CD4-positive, alpha-beta T cell treated with Interleukin-1 beta for 1 hour (primary cell): ENCODE results near the gene GNAL.
"Not testable (repeated sequence)": the region's sequence is repeated elsewhere in the genome, so short reads cannot be mapped to it uniquely, and the experiment has no call there.

Source experiments
- DNase-seq, 2 donors: peaks; one replicate each; pipeline ENCODE4 v3.0.0-alpha.2; 2020 to 2022

The GNAL gene

GRCh38 chr18:11669948-11670275 lies 19.2 kb upstream of the GNAL start:
- DNase-seq = no peak

GRCh38 chr18:11671156-11671555 lies 17.9 kb upstream of the GNAL start:
- no peak for DNase-seq

- DNase-seq = no peak
Observed at GRCh38 chr18:11672198-11672597, 16.9 kb upstream of the GNAL start.

- no peak for DNase-seq
Observed at GRCh38 chr18:11672846-11673454, 16.1 kb upstream of the GNAL start.

GRCh38 chr18:11673560-11673959 lies 15.5 kb upstream of the GNAL start:
- DNase-seq = no peak

- no peak for DNase-seq
Observed at GRCh38 chr18:11674119-11674518, 14.9 kb upstream of the GNAL start.

- DNase-seq = no peak
Observed at GRCh38 chr18:11676386-11676785, 12.7 kb upstream of the GNAL start.

- no peak for DNase-seq
Observed at GRCh38 chr18:11676867-11677266, 12.2 kb upstream of the GNAL start.

GRCh38 chr18:11678211-11678610 lies 10.9 kb upstream of the GNAL start:
- no peak for DNase-seq

- DNase-seq = no peak
Observed at GRCh38 chr18:11689669-11690565, 853 bp downstream of the GNAL start.

- DNase-seq = not testable (repeated sequence)
Observed at GRCh38 chr18:11690660-11691059, 1.6 kb downstream of the GNAL start.

GRCh38 chr18:11695736-11696135 lies 6.7 kb downstream of the GNAL start:
- DNase-seq = no peak

- DNase-seq = no peak
Observed at GRCh38 chr18:11696451-11696850, 7.4 kb downstream of the GNAL start.

- no peak for DNase-seq
Observed at GRCh38 chr18:11700876-11701275, 11.8 kb downstream of the GNAL start.

- DNase-seq = no peak
Observed at GRCh38 chr18:11710578-11710977, 21.5 kb downstream of the GNAL start.

- DNase-seq = no peak
Observed at GRCh38 chr18:11713756-11714155, 24.7 kb downstream of the GNAL start.

- DNase-seq = no peak
Observed at GRCh38 chr18:11714244-11714918, 25.3 kb downstream of the GNAL start.

GRCh38 chr18:11716767-11717315 lies 27.8 kb downstream of the GNAL start:
- DNase-seq = not testable (repeated sequence)

GRCh38 chr18:11719050-11719449 lies 30.0 kb downstream of the GNAL start:
- DNase-seq = no peak

- DNase-seq = no peak
Observed at GRCh38 chr18:11719621-11720020, 30.6 kb downstream of the GNAL start.

GRCh38 chr18:11721720-11722119 lies 32.7 kb downstream of the GNAL start:
- no peak for DNase-seq

GRCh38 chr18:11724781-11725180 lies 35.7 kb downstream of the GNAL start:
- no peak for DNase-seq

- no peak for DNase-seq
Observed at GRCh38 chr18:11726556-11726955, 37.5 kb downstream of the GNAL start.

- DNase-seq = no peak
Observed at GRCh38 chr18:11728249-11728648, 39.2 kb downstream of the GNAL start.
